SK-N-SH (cell line): Measurements from ENCODE around the gene FAM135A. TPM values are rescaled to one million over a fixed set of nuclear protein-coding genes. Genes with fewer than 3 reads are reported as not detected.

Experiments
- CTCF ChIA-PET: fragments of 300-600, 350-600 bp; formaldehyde crosslinking; extraction: SDS; loops from one replicate; lab custom pipeline; 2021; lab: Yijun Ruan, JAX
- POLR2A ChIA-PET: fragments of 350-600 bp; sonication (Branson Sonifier 250); formaldehyde crosslinking; extraction: SDS; loops from one replicate; lab custom pipeline; 2020; ENCODE audit warnings: antibody characterized with exemption, inconsistent platforms; lab: Yijun Ruan, JAX
- DNase-seq: peaks from one replicate; pipeline ENCODE4 v3.0.0; 2012
- H2AFZ ChIP-seq: fragments of 200-600 bp; sonication (generic); 2 replicates; pipeline ENCODE4 v1.8.1; 2016; ENCODE audit warnings: antibody characterized with exemption, mild to moderate bottlenecking, low read depth
- H3F3A ChIP-seq: fragments of 200-600 bp; sonication (generic); replicated peaks from 2 replicates; pipeline ENCODE3; 2016; ENCODE audit warnings: antibody characterized with exemption, mild to moderate bottlenecking; ENCODE audit not compliant: insufficient read depth
- H3K27ac ChIP-seq, 2 experiments: fragments of 200-500 bp in 1 of 2; fragments of 200-600 bp in 1 of 2; sonication (Bioruptor generic) in 1 of 2; sonication (generic), shearing (Covaris generic) in 1 of 2; 2 replicates each; pipeline versions ENCODE4 v1.5.1 to v1.6.1; 2014 to 2016; ENCODE audit warnings: low read depth in 2 of 2, inconsistent platforms in 1 of 2, low read length in 1 of 2, mild to moderate bottlenecking in 1 of 2, mixed read lengths in 1 of 2
- H3K27me3 ChIP-seq: fragments of 200-600 bp; sonication (generic), shearing (Covaris generic); 2 replicates; pipeline ENCODE4 v1.6.1; 2016; ENCODE audit warnings: mixed run types; ENCODE audit not compliant: insufficient read depth
- H3K36me3 ChIP-seq, 2 experiments: fragments of 200-500 bp in 1 of 2; fragments of 200-600 bp in 1 of 2; sonication (Bioruptor generic) in 1 of 2; sonication (generic) in 1 of 2; replicated peaks in 1 of 2; 2 replicates each; pipeline versions ENCODE3 to v1.5.1; 2014 to 2016; ENCODE audit warnings: low read length in 1 of 2, mild to moderate bottlenecking in 1 of 2; ENCODE audit not compliant: insufficient read depth in 2 of 2, control insufficient read depth in 1 of 2
- H3K4me1 ChIP-seq, 2 experiments: fragments of 200-500 bp in 1 of 2; fragments of 200-600 bp in 1 of 2; sonication (Bioruptor generic) in 1 of 2; sonication (generic), shearing (Covaris generic) in 1 of 2; 2 replicates each; pipeline versions ENCODE4 v1.5.1 to v1.6.1; 2014 to 2016; ENCODE audit warnings: low read depth in 1 of 2, low read length in 1 of 2, mixed run types in 1 of 2; ENCODE audit not compliant: insufficient read depth in 2 of 2, control insufficient read depth in 1 of 2
- H3K4me2 ChIP-seq: fragments of 200-600 bp; sonication (generic), shearing (Covaris generic); 2 replicates; pipeline ENCODE4 v1.6.1; 2017; ENCODE audit warnings: mixed run types
- H3K4me3 ChIP-seq, 2 experiments: fragments of 200-500 bp in 1 of 2; fragments of 200-600 bp in 1 of 2; sonication (Bioruptor generic) in 1 of 2; sonication (generic), shearing (Covaris generic) in 1 of 2; 2 replicates each; pipeline versions ENCODE4 v1.5.1 to v1.8.1; 2014 to 2016; ENCODE audit warnings: low read depth in 2 of 2, inconsistent platforms in 1 of 2, low read length in 1 of 2, mild to moderate bottlenecking in 1 of 2, mixed read lengths in 1 of 2, moderate library complexity in 1 of 2
- H3K79me2 ChIP-seq: fragments of 200-600 bp; sonication (generic); 2 replicates; pipeline ENCODE4 v1.8.1; 2017; ENCODE audit warnings: mild to moderate bottlenecking; ENCODE audit not compliant: insufficient read depth
- H3K9ac ChIP-seq: fragments of 200-600 bp; sonication (generic); 2 replicates; pipeline ENCODE4 v1.6.1; 2017; ENCODE audit warnings: mixed run types
- H3K9me2 ChIP-seq: fragments of 200-600 bp; sonication (generic); 2 replicates; pipeline ENCODE4 v1.6.1; 2017; ENCODE audit warnings: mixed run types
- H3K9me3 ChIP-seq: fragments of 200-600 bp; sonication (generic); 2 replicates; pipeline ENCODE4 v1.6.1; 2017; ENCODE audit warnings: mixed run types, mild to moderate bottlenecking, moderate library complexity
- H4K20me1 ChIP-seq: fragments of 200-600 bp; sonication (generic); 2 replicates; pipeline ENCODE4 v1.6.1; 2017; ENCODE audit warnings: mild to moderate bottlenecking, mixed run types; ENCODE audit not compliant: insufficient read depth
- CTCF ChIP-seq: fragments of 200-600 bp; sonication (generic); IDR thresholded peaks from 2 replicates; pipeline ENCODE4 v1.6.1; 2017; ENCODE audit warnings: antibody characterized with exemption, mild to moderate bottlenecking, moderate library complexity
- GABPA ChIP-seq: IDR thresholded peaks from 2 replicates; pipeline ENCODE4 v1.4.0; 2012; ENCODE audit warnings: low read depth, mild to moderate bottlenecking
- IRF3 ChIP-seq: fragments of 150-350 bp; IDR thresholded peaks from 2 replicates; pipeline ENCODE4 v1.6.1; 2016; ENCODE audit warnings: mild to moderate bottlenecking, low read depth, low read length
- MXI1 ChIP-seq: IDR thresholded peaks from 2 replicates; pipeline ENCODE4 v1.6.1; 2012; ENCODE audit warnings: mild to moderate bottlenecking, low read depth, low read length, improper control_type of control experiment
- NFIC ChIP-seq: IDR thresholded peaks from 2 replicates; pipeline ENCODE4 v1.4.0; 2012; ENCODE audit warnings: borderline replicate concordance
- POLR2AphosphoS5 ChIP-seq: IDR thresholded peaks from 2 replicates; pipeline ENCODE4 v1.6.1; 2012; ENCODE audit warnings: low read depth, low read length
- RAD21 ChIP-seq: IDR thresholded peaks from 2 replicates; pipeline ENCODE4 v1.6.1; 2012; ENCODE audit warnings: mild to moderate bottlenecking, low read length
- RCOR1 ChIP-seq: fragments of 150-350 bp; IDR thresholded peaks from 2 replicates; pipeline ENCODE4 v1.6.1; 2017; ENCODE audit warnings: antibody characterized with exemption, low read length
- REST ChIP-seq: IDR thresholded peaks from 2 replicates; pipeline ENCODE4 v1.6.1; 2012; ENCODE audit warnings: mild to moderate bottlenecking, low read depth, low read length, moderate library complexity
- SMC3 ChIP-seq: IDR thresholded peaks from 2 replicates; pipeline ENCODE4 v1.6.1; 2012; ENCODE audit warnings: low read depth, low read length, improper control_type of control experiment
- USF2 ChIP-seq: fragments of 150-350 bp; IDR thresholded peaks from 2 replicates; pipeline ENCODE4 v1.6.1; 2017; ENCODE audit warnings: antibody characterized with exemption, low read length, low read depth, borderline replicate concordance
- polyA plus RNA-seq, 3 experiments: library from polyadenylated mRNA; depleted of rRNA; stranded (reverse); fragments of >200 nt; gene quantifications; 2 replicates each; pipeline ENCODE4 v1.2.3, GENCODE V29; 2012

Gene FAM135A
- polyA plus RNA-seq, 1 of the 3 experiments (the other 2 are of a cell fraction): 2.6 TPM

GRCh38 chr6:70520575-70520974 lies 107.3 kb downstream of the FAM135A start:
- no peak overlapping the region for H3K27ac ChIP-seq
- POLR2A ChIA-PET: no interaction called here
- H3K4me3 ChIP-seq: no peak overlapping the region
- no peak overlapping the region for H3K9ac ChIP-seq
- DNase-seq: peak; percentile 9
- H3K9me2 ChIP-seq: no peaks in the 10 kb centered on the region
- H3K36me3 ChIP-seq: peaks cover 0 to 4% of the 10 kb centered on the region in 2 experiments
- no peaks in the 10 kb centered on the region for H3K9me3 ChIP-seq
- TF ChIP-seq RAD21 (peak; percentile 71), SMC3 (peak; percentile 28; the same call in 1 of the 2 replicates), GABPA (no peak), NFIC (no peak), CTCF (peak; percentile 53), MXI1 (no peak), RCOR1 (no peak), POLR2AphosphoS5 (no peak), USF2 (no peak), IRF3 (no peak), REST (no peak)
- TF ChIP-seq, all 33 proteins: peak for 3
- H3K79me2 ChIP-seq: no peaks in the 10 kb centered on the region
- no peak overlapping the region for H2AFZ ChIP-seq
- no peaks in the 10 kb centered on the region for H3F3A ChIP-seq
- no peaks in the 10 kb centered on the region for H3K4me1 ChIP-seq
- H3K27me3 ChIP-seq: no peaks in the 10 kb centered on the region
- CTCF ChIA-PET: interaction anchor here (0.5 to 2.6 kb wide), 20 partner anchors 10 to 436 kb away, joined by 3 to 23 read pairs (median 4); partner anchors contain the start of genes B3GAT2 and SDHAF4
- H3K4me2 ChIP-seq: no peak overlapping the region
- no peaks in the 10 kb centered on the region for H4K20me1 ChIP-seq
